ENCODE results near the gene AGAP1. TPM values are rescaled to one million over a fixed set of nuclear protein-coding genes. Genes with fewer than 3 reads are reported as not detected.

AGAP1 gene
- total and polyA plus RNA-seq, 2 donors (not counting 3 experiments of a cell fraction or from before 2014, with no cell fraction given): 10.2 to 20.9 TPM

GRCh38 chr2:235570966-235571692 is 77.3 kb downstream of the AGAP1 start:
- Histone ChIP-seq H3K4me1 (ENCODE audit: control insufficient read depth, extremely low read depth, insufficient read depth, low read length) (peaks cover 3% of the 10 kb centered on the region), H3K4me2 (ENCODE audit: insufficient read depth, low read length) (no peak overlapping the region), H4K20me1 (replicated peaks; ENCODE audit: control insufficient read depth, extremely low read depth, insufficient read depth, low read length) (no peaks in the 10 kb centered on the region), H2AFZ (ENCODE audit: low read depth, low read length) (no peak overlapping the region), H3K4me3 (replicated peaks in 1 of 3; ENCODE audit: insufficient read depth in 1 of 3, low read depth in 1 of 3, low read length in 3 of 3) (no peak overlapping the region), H3K36me3 (ENCODE audit: control insufficient read depth in 2 of 2, extremely low read depth in 1 of 2, insufficient read depth in 2 of 2, low read length in 2 of 2) (no peaks in the 10 kb centered on the region), H3K9me3 (replicated peaks; ENCODE audit: control insufficient read depth, insufficient read depth, low read length) (no peaks in the 10 kb centered on the region), H3K27ac (ENCODE audit: insufficient read depth, low read depth, low read length) (no peak overlapping the region), H3K79me2 (ENCODE audit: control insufficient read depth, insufficient read depth, low read length) (no peaks in the 10 kb centered on the region), H3K9ac (replicated peaks; ENCODE audit: extremely low read depth, insufficient read depth, low read length) (no peak overlapping the region), H3K27me3 (ENCODE audit: control insufficient read depth in 2 of 2, insufficient read depth in 2 of 2, low read length in 2 of 2) (no peaks in the 10 kb centered on the region), H3K9me1 (replicated peaks; ENCODE audit: control insufficient read depth, extremely low read depth, insufficient read depth, low read length) (no peaks in the 10 kb centered on the region)
- FAIRE-seq (no peak), DNase-seq (ENCODE audit: low read depth, low spot score) (no peak)
- dilution Hi-C loops (cut with MboI; ENCODE audit: extremely low pct_ligation_motif_present, low sequenced_read_pairs): no loop called here
- no TSS peak for BruUV-seq (replicated peaks)
- ChIA-PET POLR2A (no interaction called here), CTCF (interaction anchor here (1.0 kb wide), 1 partner anchor 24 kb away, joined by 4 read pairs; no protein-coding TSS in a partner anchor)
- intact Hi-C loops (cut with micrococcal nuclease): no loop called here
- no peak for TF ChIP-seq POLR2AphosphoS5 (IDR thresholded peaks at IDR 0.05; ENCODE audit: insufficient read depth, low read depth, low read length)

- no TSS peak for BruUV-seq (replicated peaks)
- Histone ChIP-seq H3K9me1 (replicated peaks; ENCODE audit: control insufficient read depth, extremely low read depth, insufficient read depth, low read length) (no peaks in the 10 kb centered on the region), H4K20me1 (replicated peaks; ENCODE audit: control insufficient read depth, extremely low read depth, insufficient read depth, low read length) (no peaks in the 10 kb centered on the region), H3K4me1 (ENCODE audit: control insufficient read depth, extremely low read depth, insufficient read depth, low read length) (no peaks in the 10 kb centered on the region), H3K4me2 (ENCODE audit: insufficient read depth, low read length) (no peak overlapping the region), H3K4me3 (replicated peaks in 1 of 3; ENCODE audit: insufficient read depth in 1 of 3, low read depth in 1 of 3, low read length in 3 of 3) (no peak overlapping the region), H3K27ac (ENCODE audit: insufficient read depth, low read depth, low read length) (no peak overlapping the region), H3K27me3 (ENCODE audit: control insufficient read depth in 2 of 2, insufficient read depth in 2 of 2, low read length in 2 of 2) (no peaks in the 10 kb centered on the region), H3K9ac (replicated peaks; ENCODE audit: extremely low read depth, insufficient read depth, low read length) (no peak overlapping the region), H3K9me3 (replicated peaks; ENCODE audit: control insufficient read depth, insufficient read depth, low read length) (no peaks in the 10 kb centered on the region), H3K79me2 (ENCODE audit: control insufficient read depth, insufficient read depth, low read length) (no peaks in the 10 kb centered on the region), H3K36me3 (ENCODE audit: control insufficient read depth in 2 of 2, extremely low read depth in 1 of 2, insufficient read depth in 2 of 2, low read length in 2 of 2) (no peaks in the 10 kb centered on the region), H2AFZ (ENCODE audit: low read depth, low read length) (no peak overlapping the region)
- dilution Hi-C loops (cut with MboI; ENCODE audit: extremely low pct_ligation_motif_present, low sequenced_read_pairs) (no loop called here), intact Hi-C loops (cut with micrococcal nuclease) (no loop called here)
- POLR2A ChIA-PET: no interaction called here
- TF ChIP-seq POLR2A (IDR thresholded peaks at IDR 0.05; ENCODE audit: low read depth, low read length) (no peak), CTCF (IDR thresholded peaks at IDR 0.05; ENCODE audit: extremely low read depth in 1 of 2, insufficient read depth in 1 of 2, low read depth in 1 of 2, low read length in 2 of 2) (no peak), GATA2 (IDR thresholded peaks at IDR 0.05; ENCODE audit: insufficient read depth, insufficient read length, low read depth, low read length) (no peak), MYC (IDR thresholded peaks at IDR 0.05; ENCODE audit: low read depth, low read length) (no peak), POLR2AphosphoS5 (IDR thresholded peaks at IDR 0.05; ENCODE audit: insufficient read depth, low read depth, low read length) (no peak), FOS (IDR thresholded peaks at IDR 0.05; ENCODE audit: borderline replicate concordance, insufficient read depth, low read length) (no peak), MAX (IDR thresholded peaks at IDR 0.05; ENCODE audit: insufficient read depth, insufficient read length) (no peak), EZH2 (IDR thresholded peaks at IDR 0.05; ENCODE audit: borderline replicate concordance, low read depth, low read length, severe bottlenecking) (no peak), JUN (IDR thresholded peaks at IDR 0.05; ENCODE audit: borderline replicate concordance, insufficient read depth, insufficient read length, low read depth) (no peak)
- CTCF ChIA-PET: interaction anchor here (0.6 to 2.5 kb wide), 4 partner anchors 21 to 870 kb away, joined by 3 to 7 read pairs (median 4); no protein-coding TSS in a partner anchor
- DNase-seq (ENCODE audit: low read depth, low spot score) (no peak), FAIRE-seq (no peak)
Measured at GRCh38 chr2:235572592-235572991, 78.7 kb downstream of the AGAP1 start.

All from endothelial cell of umbilical vein (primary cell).